H9 (cell line): Measurements from ENCODE around the gene SRRM2. TPM values are rescaled to one million over a fixed set of nuclear protein-coding genes. Genes with fewer than 3 reads are reported as not detected.
A peak's percentile ranks its signal among the peaks of the same experiment; 100 is the strongest.

Source experiments
- DNase-seq: peaks from one replicate; pipeline ENCODE4 v3.0.0-alpha.2; 2017
- H2AFZ ChIP-seq: one replicate; pipeline ENCODE4 v1.6.1; 2013; ENCODE audit warnings: mild to moderate bottlenecking, low read length, control low read depth, moderate library complexity
- H2AK5ac ChIP-seq: 2 replicates; pipeline ENCODE4 v1.6.1; 2013; ENCODE audit warnings: low read length, control low read depth, mixed read lengths; ENCODE audit not compliant: insufficient read length
- H2BK120ac ChIP-seq: one replicate; pipeline ENCODE4 v1.6.1; 2013; ENCODE audit warnings: low read depth, mild to moderate bottlenecking, low read length, control low read depth, inconsistent platforms; ENCODE audit not compliant: poor library complexity, severe bottlenecking
- H2BK12ac ChIP-seq: 2 replicates; pipeline ENCODE4 v1.6.1; 2013; ENCODE audit warnings: low read length, control low read depth, mixed read lengths, low read depth; ENCODE audit not compliant: insufficient read length
- H2BK15ac ChIP-seq: 2 replicates; pipeline ENCODE4 v1.6.1; 2013; ENCODE audit warnings: low read depth, low read length, control low read depth
- H2BK20ac ChIP-seq: one replicate; pipeline ENCODE4 v1.6.1; 2013; ENCODE audit warnings: low read depth, mild to moderate bottlenecking, low read length, control low read depth, inconsistent platforms; ENCODE audit not compliant: poor library complexity, severe bottlenecking
- H2BK5ac ChIP-seq: 2 replicates; pipeline ENCODE4 v1.6.1; 2013; ENCODE audit warnings: low read length, control low read depth, mixed read lengths; ENCODE audit not compliant: insufficient read length
- H3K14ac ChIP-seq: 2 replicates; pipeline ENCODE4 v1.6.1; 2013; ENCODE audit warnings: low read length, control low read depth; ENCODE audit not compliant: insufficient read depth
- H3K18ac ChIP-seq: 2 replicates; pipeline ENCODE4 v1.6.1; 2013; ENCODE audit warnings: low read depth, mild to moderate bottlenecking, mixed read lengths, low read length, control low read depth; ENCODE audit not compliant: insufficient read length
- H3K23ac ChIP-seq: 2 replicates; pipeline ENCODE4 v1.6.1; 2013; ENCODE audit warnings: low read length, control low read depth, mixed read lengths, low read depth; ENCODE audit not compliant: insufficient read length
- H3K23me2 ChIP-seq: 2 replicates; pipeline ENCODE4 v1.6.1; 2013; ENCODE audit warnings: low read depth, mild to moderate bottlenecking, mixed read lengths, low read length, control low read depth; ENCODE audit not compliant: insufficient read length, poor library complexity, severe bottlenecking
- H3K27ac ChIP-seq: 2 replicates; pipeline ENCODE4 v1.5.1; 2013; ENCODE audit warnings: low read length, control low read depth, mixed read lengths, low read depth; ENCODE audit not compliant: insufficient read length
- H3K27me3 ChIP-seq: 2 replicates; pipeline ENCODE4 v1.6.1; 2013; ENCODE audit warnings: low read length, control low read depth, inconsistent platforms; ENCODE audit not compliant: insufficient read depth
- H3K4ac ChIP-seq: 2 replicates; pipeline ENCODE4 v1.6.1; 2013; ENCODE audit warnings: low read depth, mild to moderate bottlenecking, control low read depth, inconsistent platforms, low read length, moderate library complexity
- H3K4me1 ChIP-seq: 2 replicates; pipeline ENCODE4 v1.6.1; 2013; ENCODE audit warnings: low read length, control low read depth, inconsistent platforms; ENCODE audit not compliant: insufficient read depth
- H3K4me2 ChIP-seq: 2 replicates; pipeline ENCODE4 v1.6.1; 2013; ENCODE audit warnings: low read length, control low read depth, mixed read lengths; ENCODE audit not compliant: insufficient read length, insufficient read depth
- H3K56ac ChIP-seq: 2 replicates; pipeline ENCODE4 v1.6.1; 2013; ENCODE audit warnings: low read depth, mild to moderate bottlenecking, mixed read lengths, low read length, control low read depth; ENCODE audit not compliant: insufficient read length
- H3K79me1 ChIP-seq: 2 replicates; pipeline ENCODE4 v1.6.1; 2013; ENCODE audit warnings: low read depth, mild to moderate bottlenecking, moderate library complexity, low read length, control low read depth, inconsistent platforms; ENCODE audit not compliant: insufficient read depth, poor library complexity, severe bottlenecking
- H3K79me2 ChIP-seq: 2 replicates; pipeline ENCODE4 v1.6.1; 2013; ENCODE audit warnings: low read length, control low read depth, inconsistent platforms; ENCODE audit not compliant: insufficient read depth
- H3K9ac ChIP-seq: 2 replicates; pipeline ENCODE4 v1.6.1; 2013; ENCODE audit warnings: low read length, control low read depth, mixed read lengths; ENCODE audit not compliant: insufficient read length; ENCODE audit errors: extremely low read depth
- H3K9me3 ChIP-seq: one replicate; pipeline ENCODE4 v1.6.1; 2013; ENCODE audit warnings: low read depth, low read length, inconsistent platforms; ENCODE audit not compliant: control insufficient read depth
- H3T11ph ChIP-seq: one replicate; pipeline ENCODE4 v1.6.1; 2013; ENCODE audit warnings: mild to moderate bottlenecking, low read length, control low read depth, inconsistent platforms
- H4K20me1 ChIP-seq: one replicate; pipeline ENCODE4 v1.6.1; 2013; ENCODE audit not compliant: control insufficient read depth, insufficient read length, insufficient read depth
- H4K5ac ChIP-seq: 2 replicates; pipeline ENCODE4 v1.6.1; 2013; ENCODE audit warnings: low read depth, mild to moderate bottlenecking, mixed read lengths, low read length, control low read depth; ENCODE audit not compliant: insufficient read length
- H4K8ac ChIP-seq: replicated peaks from 2 replicates; pipeline ENCODE4 v1.6.1; 2013; ENCODE audit warnings: low read length, control low read depth, mixed read lengths, low read depth; ENCODE audit not compliant: insufficient read length
- H4K91ac ChIP-seq: 2 replicates; pipeline ENCODE4 v1.6.1; 2013; ENCODE audit warnings: low read depth, mild to moderate bottlenecking, moderate library complexity, mixed read lengths, low read length, control low read depth; ENCODE audit not compliant: insufficient read length
- H3K27ac Mint-ChIP-seq, 3 experiments: 2 replicates in 2 of 3; 3 replicates in 1 of 3; pipeline ENCODE4 v1.8.0; 2020 to 2021; ENCODE audit warnings: mixed read lengths in 3 of 3, mild to moderate bottlenecking in 1 of 3, moderate library complexity in 1 of 3
- H3K27me3 Mint-ChIP-seq: 2 replicates; pipeline ENCODE4 v1.8.0; 2021; ENCODE audit warnings: low read depth, mild to moderate bottlenecking, moderate library complexity, mixed read lengths
- H3K36me3 Mint-ChIP-seq, 3 experiments: 2 replicates in 2 of 3; 3 replicates in 1 of 3; pipeline ENCODE4 v1.8.0; 2020 to 2021; ENCODE audit warnings: low read depth in 3 of 3, mixed read lengths in 3 of 3; ENCODE audit not compliant: insufficient read depth in 1 of 3
- H3K4me1 Mint-ChIP-seq, 2 experiments: 2 replicates each; pipeline ENCODE4 v1.8.0; 2020; ENCODE audit warnings: mixed read lengths in 2 of 2
- H3K4me3 Mint-ChIP-seq, 2 experiments: 2 replicates in 1 of 2; 3 replicates in 1 of 2; pipeline ENCODE4 v1.8.0; 2020 to 2021; ENCODE audit warnings: mild to moderate bottlenecking in 2 of 2, mixed read lengths in 2 of 2, moderate library complexity in 1 of 2
- H3K9me3 Mint-ChIP-seq, 2 experiments: 2 replicates in 1 of 2; 3 replicates in 1 of 2; pipeline ENCODE4 v1.8.0; 2020; ENCODE audit warnings: mild to moderate bottlenecking in 2 of 2, mixed read lengths in 2 of 2, moderate library complexity in 1 of 2
- CTCF ChIP-seq: fragments of 200-600 bp; sonication (generic); conservative IDR thresholded peaks from 3 replicates; pipeline ENCODE4 v1.8.0; 2021; ENCODE audit warnings: antibody characterized with exemption, mild to moderate bottlenecking
- WGBS: extraction: QIAGEN DNeasy Blood & Tissue Kit; methylation state at CpG from one replicate; pipeline ENCODE4 v1.1.7; 2013; ENCODE audit warnings: missing lambda C conversion rate, low lambda C conversion rate, mixed read lengths; ENCODE audit not compliant: insufficient read length; ENCODE audit errors: extremely low coverage; 5-methylcytosine and 5-hydroxymethylcytosine counted together
- total RNA-seq: library from RNA; stranded (reverse); gene quantifications from 2 replicates; pipeline ENCODE4 v1.2.1, GENCODE V29; 2021

Gene SRRM2
- total RNA-seq, 1 experiment from 2014 or later, result 694 TPM

- Histone ChIP-seq H3T11ph (no peak overlapping the region), H3K4me2 (no peak overlapping the region), H3K9me3 (no peaks in the 10 kb centered on the region), H2BK5ac (no peak overlapping the region), H3K56ac (no peak overlapping the region), H3K14ac (no peak overlapping the region), H3K79me2 (peaks cover 2% of the 10 kb centered on the region; the same call in 1 of the 2 replicates), H3K9ac (no peak overlapping the region), H2BK15ac (no peak overlapping the region), H4K20me1 (no peaks in the 10 kb centered on the region), H2BK120ac (no peak overlapping the region), H4K91ac (no peak overlapping the region), H2BK20ac (no peak overlapping the region), H4K8ac (no peak overlapping the region), H3K79me1 (peaks cover 16% of the 10 kb centered on the region), H3K4ac (no peak overlapping the region), H2AFZ (no peak overlapping the region), H3K23ac (no peak overlapping the region), H2AK5ac (no peak overlapping the region), H3K18ac (no peak overlapping the region), H3K4me1 (no peaks in the 10 kb centered on the region), H3K27ac (no peak overlapping the region), H2BK12ac (no peak overlapping the region), H3K27me3 (no peaks in the 10 kb centered on the region), H4K5ac (no peak overlapping the region), H3K23me2 (no peaks in the 10 kb centered on the region)
- TF ChIP-seq CTCF, result no peak
- Mint-ChIP-seq H3K9me3 (peaks cover 5 to 15% of the 10 kb centered on the region in 2 experiments), H3K4me3 (no peak overlapping the region), H3K27ac (peak overlapping the region; percentile 33 to 92 (median 90); a peak in 4 of 7 replicates), H3K36me3 (peaks cover 69 to 98% (median 95%) of the 10 kb centered on the region in 3 experiments), H3K27me3 (peaks cover 4% of the 10 kb centered on the region), H3K4me1 (peaks cover 10 to 33% of the 10 kb centered on the region in 2 experiments; a peak in 3 of 4 replicates)
- DNase-seq, result no peak
- no CpG with 5 or more reads among the region's 14 CpGs for WGBS
Observed at GRCh38 chr16:2769675-2770056, 17.2 kb downstream of the SRRM2 start.
